ENCODE data around the gene SNX5. TPM values are rescaled to one million over a fixed set of nuclear protein-coding genes. Genes with fewer than 3 reads are reported as not detected.

The SNX5 gene
- total RNA-seq, 4 donors from 2014 or later, result 58.3 to 67.3 (median 63.9) TPM

GRCh38 chr20:17998446-17998845 lies 29.9 kb upstream of the SNX5 start:
- Histone ChIP-seq H3K4me3 (no peak overlapping the region), H3K9me3 (no peaks in the 10 kb centered on the region), H3K27ac (replicated peaks in 1 of 4) (no peak overlapping the region), H3K36me3 (no peaks in the 10 kb centered on the region), H3K27me3 (no peaks in the 10 kb centered on the region), H3K4me1 (peaks cover 0 to 28% (median 23%) of the 10 kb centered on the region in 4 donors)
- WGBS, result 93% methylated on average over 5 of the region's 5 CpGs
- no peak for DNase-seq (ENCODE audit: extremely low spot score)
- intact Hi-C loops (cut with DNase I), result loop anchor here (10.0 kb wide), 1 partner anchor 104 kb away; no protein-coding TSS in a partner anchor
- TF ChIP-seq CTCF (IDR thresholded peaks at IDR 0.05) (no peak), POLR2A (IDR thresholded peaks at IDR 0.05; ENCODE audit: low read depth) (no peak), POLR2AphosphoS5 (IDR thresholded peaks at IDR 0.05) (no peak), EP300 (IDR thresholded peaks at IDR 0.05) (no peak)

GRCh38 chr20:17995967-17996819 lies 27.6 kb upstream of the SNX5 start:
- H3K9me3 ChIP-seq, result no peaks in the 10 kb centered on the region
- no peak overlapping the region for H3K4me3 ChIP-seq
- H3K27ac ChIP-seq (replicated peaks in 1 of 4), result no peak overlapping the region
- no peak for TF ChIP-seq POLR2A (IDR thresholded peaks at IDR 0.05; ENCODE audit: low read depth)
- peak in 2 of 3 experiments; percentile 92 to 97 for TF ChIP-seq CTCF (IDR thresholded peaks at IDR 0.05)
- peak in 1 of 2 donors; percentile 36 for TF ChIP-seq POLR2AphosphoS5 (IDR thresholded peaks at IDR 0.05)
- no peaks in the 10 kb centered on the region for H3K36me3 ChIP-seq
- no peaks in the 10 kb centered on the region for H3K27me3 ChIP-seq
- peaks cover 0 to 16% (median 15%) of the 10 kb centered on the region in 4 donors for H3K4me1 ChIP-seq
- 25% methylated on average over 16 of the region's 16 CpGs for WGBS
- intact Hi-C loops (cut with DNase I), result loop anchor here (2.0 to 10.0 kb wide), 2 partner anchors 101 to 315 kb away; no protein-coding TSS in a partner anchor
- no peak for DNase-seq (ENCODE audit: extremely low spot score)

- TF ChIP-seq POLR2A (IDR thresholded peaks at IDR 0.05; ENCODE audit: low read depth) (no peak), POLR2AphosphoS5 (IDR thresholded peaks at IDR 0.05) (no peak), CTCF (IDR thresholded peaks at IDR 0.05) (no peak), EP300 (IDR thresholded peaks at IDR 0.05) (no peak)
- no peak overlapping the region for H3K27ac ChIP-seq (replicated peaks in 1 of 4)
- H3K4me3 ChIP-seq, result no peak overlapping the region
- no peaks in the 10 kb centered on the region for H3K27me3 ChIP-seq
- peaks cover 0 to 9% (median 9%) of the 10 kb centered on the region in 4 donors for H3K4me1 ChIP-seq
- DNase-seq (ENCODE audit: extremely low spot score), result no peak
- WGBS, result 94% methylated on average over 3 of the region's 3 CpGs
- no peaks in the 10 kb centered on the region for H3K9me3 ChIP-seq
- H3K36me3 ChIP-seq, result peaks cover 0 to 24% (median 11%) of the 10 kb centered on the region in 4 donors
- intact Hi-C loops (cut with DNase I), result loop anchor here (10.0 kb wide), 1 partner anchor 99 kb away; no protein-coding TSS in a partner anchor
These were observed 25.0 kb upstream of the SNX5 start for GRCh38 chr20:17993546-17993945.

GRCh38 chr20:17992847-17993513 lies 24.4 kb upstream of the SNX5 start:
- DNase-seq (ENCODE audit: extremely low spot score), result no peak
- Histone ChIP-seq H3K9me3 (no peaks in the 10 kb centered on the region), H3K27ac (replicated peaks in 1 of 4) (no peak overlapping the region), H3K27me3 (no peaks in the 10 kb centered on the region), H3K4me1 (peaks cover 0 to 9% (median 9%) of the 10 kb centered on the region in 4 donors), H3K36me3 (peaks cover 5 to 29% (median 13%) of the 10 kb centered on the region in 4 donors), H3K4me3 (no peak overlapping the region)
- intact Hi-C loops (cut with DNase I), result loop anchor here (10.0 kb wide), 1 partner anchor 98 kb away; no protein-coding TSS in a partner anchor
- no peak for TF ChIP-seq CTCF (IDR thresholded peaks at IDR 0.05)
- WGBS, result 75% methylated on average over 5 of the region's 5 CpGs
